ENCODE results near the gene ERAP2.
"Not testable (repeated sequence)": the region's sequence is repeated elsewhere in the genome, so short reads cannot be mapped to it uniquely, and the experiment has no call there.

The ERAP2 gene, protein sequence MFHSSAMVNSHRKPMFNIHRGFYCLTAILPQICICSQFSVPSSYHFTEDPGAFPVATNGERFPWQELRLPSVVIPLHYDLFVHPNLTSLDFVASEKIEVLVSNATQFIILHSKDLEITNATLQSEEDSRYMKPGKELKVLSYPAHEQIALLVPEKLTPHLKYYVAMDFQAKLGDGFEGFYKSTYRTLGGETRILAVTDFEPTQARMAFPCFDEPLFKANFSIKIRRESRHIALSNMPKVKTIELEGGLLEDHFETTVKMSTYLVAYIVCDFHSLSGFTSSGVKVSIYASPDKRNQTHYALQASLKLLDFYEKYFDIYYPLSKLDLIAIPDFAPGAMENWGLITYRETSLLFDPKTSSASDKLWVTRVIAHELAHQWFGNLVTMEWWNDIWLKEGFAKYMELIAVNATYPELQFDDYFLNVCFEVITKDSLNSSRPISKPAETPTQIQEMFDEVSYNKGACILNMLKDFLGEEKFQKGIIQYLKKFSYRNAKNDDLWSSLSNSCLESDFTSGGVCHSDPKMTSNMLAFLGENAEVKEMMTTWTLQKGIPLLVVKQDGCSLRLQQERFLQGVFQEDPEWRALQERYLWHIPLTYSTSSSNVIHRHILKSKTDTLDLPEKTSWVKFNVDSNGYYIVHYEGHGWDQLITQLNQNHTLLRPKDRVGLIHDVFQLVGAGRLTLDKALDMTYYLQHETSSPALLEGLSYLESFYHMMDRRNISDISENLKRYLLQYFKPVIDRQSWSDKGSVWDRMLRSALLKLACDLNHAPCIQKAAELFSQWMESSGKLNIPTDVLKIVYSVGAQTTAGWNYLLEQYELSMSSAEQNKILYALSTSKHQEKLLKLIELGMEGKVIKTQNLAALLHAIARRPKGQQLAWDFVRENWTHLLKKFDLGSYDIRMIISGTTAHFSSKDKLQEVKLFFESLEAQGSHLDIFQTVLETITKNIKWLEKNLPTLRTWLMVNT

DNA sequence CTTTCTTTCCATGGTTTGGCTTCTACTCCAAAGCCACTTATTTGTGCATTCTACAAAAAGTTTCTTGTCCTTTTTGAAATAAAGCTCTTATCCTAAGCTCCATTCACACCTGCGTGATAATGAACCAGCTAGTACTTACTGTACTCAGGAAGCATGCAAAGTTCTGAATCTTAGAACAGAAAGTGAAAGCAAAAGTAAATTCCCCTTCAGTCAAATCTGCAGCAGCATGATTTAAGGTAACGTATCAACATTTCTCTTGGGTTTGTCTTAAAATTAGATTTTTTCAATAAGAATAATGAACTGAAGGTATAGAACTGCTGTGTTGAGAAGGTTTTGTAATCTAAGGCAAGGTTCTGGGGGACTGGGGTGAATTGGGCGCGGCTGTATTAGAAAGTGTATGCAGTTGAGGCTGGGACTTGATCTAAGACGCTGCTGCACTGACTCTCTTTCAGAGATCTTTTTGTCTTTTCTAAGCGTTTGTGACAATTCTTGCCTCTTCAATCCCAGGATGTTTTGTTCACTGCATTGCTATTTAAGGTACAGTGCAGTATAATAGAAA is at the start of gene ERAP2:
Gene ERAP2 (plus strand): TSS at position 209 of the 559 bp plus-strand sequence. CDS start 3,186 bp downstream, outside the sequence.
- DNase-seq (ENCODE audit: low spot score) = peak; percentile 68

DNA sequence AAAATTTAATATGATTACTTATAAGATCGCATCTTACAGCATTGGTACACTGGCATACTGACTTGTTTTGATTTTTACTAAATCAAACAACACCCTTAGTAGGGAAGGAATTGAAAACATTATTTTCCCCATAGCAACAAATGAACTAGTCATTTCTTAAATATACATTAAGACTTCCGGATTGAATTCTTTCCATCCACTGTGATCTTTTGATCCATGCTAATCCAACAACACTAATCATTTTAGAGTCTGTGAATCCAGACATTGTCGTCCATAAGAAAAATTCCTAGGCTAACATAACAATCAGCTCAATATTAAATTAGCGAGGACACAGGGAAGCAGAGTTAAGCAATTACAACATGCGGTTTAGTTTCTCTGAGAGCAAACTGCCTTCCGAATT is 47.0 kb upstream of the ERAP2 start:
- no peak for DNase-seq (ENCODE audit: low spot score)

DNA sequence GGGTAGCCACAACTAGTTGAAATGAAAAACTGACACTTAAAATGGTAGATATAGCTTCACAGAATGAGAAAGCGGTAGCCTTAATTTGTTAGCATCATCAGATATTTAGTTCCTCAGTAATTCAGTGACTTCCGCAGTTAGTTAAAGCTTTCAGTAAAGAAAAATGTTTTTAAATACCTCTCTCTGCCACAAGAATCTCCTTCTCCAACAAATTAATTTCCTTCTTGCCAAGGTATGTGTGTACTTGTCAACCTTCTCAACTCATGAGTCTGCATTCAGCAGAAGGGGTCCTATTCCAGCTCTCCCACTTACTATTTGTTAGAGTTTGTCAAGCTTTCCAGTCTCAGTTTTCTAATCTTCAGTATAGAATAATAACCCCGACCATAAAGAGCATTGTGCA is 42.3 kb upstream of the ERAP2 start:
- DNase-seq (ENCODE audit: low spot score) = no peak

DNA sequence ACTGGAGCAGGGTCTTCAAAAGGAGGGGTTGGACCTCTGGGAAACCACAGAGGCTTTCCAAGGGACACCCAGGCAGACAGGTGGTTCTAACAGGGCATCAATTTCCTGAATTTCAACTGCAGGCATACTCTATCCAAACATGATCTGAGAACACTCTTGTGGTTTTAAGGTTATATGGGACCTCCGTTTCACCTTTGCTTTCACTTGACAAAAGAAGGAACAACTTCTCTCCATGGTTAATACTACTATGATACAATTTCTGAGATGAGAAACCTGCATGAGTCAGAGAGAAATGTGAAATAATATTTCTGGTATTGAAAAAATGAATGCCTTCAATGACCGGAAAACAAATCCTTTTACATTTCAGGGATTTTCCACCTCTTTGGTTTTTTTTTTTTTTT is 40.5 kb upstream of the ERAP2 start:
- no peak for DNase-seq (ENCODE audit: low spot score)

DNA sequence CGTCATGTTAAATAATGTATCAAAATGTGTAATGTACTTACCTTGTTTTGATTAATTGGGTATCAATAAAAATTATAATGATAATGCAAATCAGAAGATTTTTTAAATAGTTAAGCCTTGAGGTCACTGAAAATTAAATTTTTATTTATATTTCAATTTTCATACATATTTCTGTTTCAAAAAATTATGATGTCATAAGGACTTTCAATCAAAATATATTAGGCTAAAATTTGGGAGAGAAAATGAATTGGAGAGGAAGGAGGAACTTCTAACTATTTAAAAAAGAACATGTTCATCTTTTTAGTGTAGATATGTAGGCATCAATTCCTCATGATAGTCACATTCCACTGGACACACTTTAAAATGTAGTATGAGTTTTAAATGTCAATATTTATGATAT is 39.5 kb upstream of the ERAP2 start:
- DNase-seq (ENCODE audit: low spot score) = no peak

DNA sequence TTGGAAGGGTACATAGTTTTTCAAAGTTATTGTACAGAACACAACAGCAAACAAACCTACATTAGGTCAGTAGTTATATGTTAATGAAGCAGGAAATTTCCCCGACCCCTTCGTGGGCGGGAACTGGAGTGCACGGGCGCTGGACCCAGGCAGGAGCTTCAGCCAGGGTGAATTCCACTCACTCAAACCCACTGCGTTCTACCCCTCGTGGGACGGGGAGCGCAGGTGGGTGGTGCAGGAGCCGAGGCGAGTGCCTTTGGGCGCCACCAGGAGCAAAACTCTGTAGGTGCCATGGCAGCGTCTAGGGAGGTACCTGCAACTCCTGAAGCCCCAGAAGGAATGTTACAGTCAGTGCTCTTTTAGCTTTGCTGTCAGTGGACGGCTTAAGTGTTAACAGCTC is 39.0 kb upstream of the ERAP2 start:
- DNase-seq (ENCODE audit: low spot score) = no peak

DNA sequence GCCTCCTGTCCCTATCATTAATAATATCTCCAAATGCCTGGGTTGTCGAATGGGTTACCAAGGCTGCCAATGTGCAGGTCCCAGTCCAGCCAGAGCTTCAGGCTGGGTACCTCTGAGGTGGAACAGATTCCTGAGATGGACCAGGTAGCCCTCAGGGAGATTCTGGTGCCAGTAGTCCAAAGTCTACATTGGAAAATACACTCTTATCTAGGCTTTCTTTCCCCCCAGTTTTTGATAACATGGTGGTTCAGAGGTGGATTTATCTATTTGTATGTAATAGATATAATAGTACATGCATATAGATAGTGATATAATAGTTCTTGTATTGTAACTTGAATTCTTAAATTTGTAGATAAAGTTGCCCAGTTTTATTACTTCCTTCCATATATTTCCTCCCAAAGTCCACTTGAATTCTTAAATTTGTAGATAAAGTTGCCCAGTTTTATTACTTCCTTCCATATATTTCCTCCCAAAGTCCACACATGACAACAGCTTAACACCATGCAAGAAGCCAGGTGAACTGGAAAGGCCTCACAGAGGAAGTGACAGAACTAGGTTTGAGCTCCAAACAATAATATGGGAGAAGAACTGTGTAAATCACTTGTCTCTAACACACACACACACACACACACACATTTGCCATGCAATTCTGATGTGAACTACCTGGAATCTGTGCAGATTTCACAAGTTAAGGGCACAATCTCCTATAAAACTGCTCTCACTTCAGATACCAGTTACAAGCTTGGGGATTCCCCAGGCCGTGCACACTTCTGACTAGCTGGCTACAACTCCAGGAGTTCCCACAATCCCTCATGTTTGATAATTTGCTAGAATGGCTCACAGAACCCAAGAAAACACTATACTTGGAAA is 37.9 kb upstream of the ERAP2 start:
- DNase-seq (ENCODE audit: low spot score) = no peak

DNA sequence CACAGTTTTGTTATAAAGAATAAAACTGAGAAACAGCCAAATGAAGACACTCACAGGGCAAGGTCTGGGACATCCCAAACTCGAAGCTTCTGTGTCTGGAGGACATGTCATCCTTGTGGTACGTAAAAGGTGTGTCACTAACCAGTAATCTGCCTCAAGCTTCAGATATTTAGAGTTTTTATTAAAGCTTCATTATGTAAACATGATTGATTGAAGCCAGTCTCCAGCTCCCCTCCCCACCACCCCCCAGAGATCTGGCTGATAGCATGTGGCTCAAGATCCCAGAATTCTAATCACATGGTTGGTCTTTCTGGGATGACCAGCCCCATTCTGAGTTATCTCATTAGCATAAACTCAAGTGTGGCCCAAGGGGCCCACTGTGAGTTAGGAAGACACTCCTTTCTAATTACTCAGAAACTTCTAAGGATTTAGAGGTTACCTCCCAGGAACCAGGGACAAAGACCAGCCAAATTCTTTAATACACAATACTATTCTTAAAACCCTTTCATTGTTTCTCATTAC is 37.2 kb upstream of the ERAP2 start:
- DNase-seq (ENCODE audit: low spot score) = no peak

DNA sequence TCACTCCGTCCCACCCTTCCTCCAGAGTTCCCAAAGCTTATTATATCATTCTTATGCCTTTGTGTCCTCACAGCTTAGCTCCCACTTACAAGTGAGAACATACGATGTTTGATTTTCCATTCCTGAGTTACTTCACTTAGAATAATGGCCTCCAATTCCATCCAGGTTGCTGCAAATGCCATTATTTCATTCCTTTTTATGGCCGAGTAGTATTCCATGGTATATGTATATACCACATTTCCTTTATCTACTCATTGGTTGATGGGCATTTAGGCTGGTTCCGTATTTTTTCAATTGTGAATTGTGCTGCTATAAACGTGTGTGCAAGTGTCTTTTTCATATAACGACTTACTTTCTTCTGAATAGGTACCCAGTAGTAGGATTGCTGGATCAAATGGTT is 34.4 kb upstream of the ERAP2 start:
- DNase-seq (ENCODE audit: low spot score) = not testable (repeated sequence)

DNA sequence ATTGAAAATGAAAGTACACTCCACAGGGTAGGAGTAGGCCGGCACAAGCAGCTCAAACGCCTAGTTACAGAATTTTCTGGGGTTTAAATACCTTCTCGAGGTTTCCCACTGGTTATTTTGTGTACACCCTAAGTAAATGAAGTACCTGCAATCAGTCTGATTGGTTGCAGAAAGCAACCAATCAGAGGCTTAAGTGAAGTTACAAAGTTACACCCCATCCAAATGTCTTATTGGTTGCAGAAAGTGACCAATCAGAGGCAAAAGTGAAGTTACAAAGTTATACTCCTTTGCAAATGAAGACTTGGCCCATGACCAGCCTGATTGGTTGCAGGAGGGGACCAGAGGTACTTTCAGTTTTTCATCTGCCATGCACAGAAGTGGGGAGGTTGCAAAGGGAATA is 33.2 kb upstream of the ERAP2 start:
- DNase-seq (ENCODE audit: low spot score) = no peak

DNA sequence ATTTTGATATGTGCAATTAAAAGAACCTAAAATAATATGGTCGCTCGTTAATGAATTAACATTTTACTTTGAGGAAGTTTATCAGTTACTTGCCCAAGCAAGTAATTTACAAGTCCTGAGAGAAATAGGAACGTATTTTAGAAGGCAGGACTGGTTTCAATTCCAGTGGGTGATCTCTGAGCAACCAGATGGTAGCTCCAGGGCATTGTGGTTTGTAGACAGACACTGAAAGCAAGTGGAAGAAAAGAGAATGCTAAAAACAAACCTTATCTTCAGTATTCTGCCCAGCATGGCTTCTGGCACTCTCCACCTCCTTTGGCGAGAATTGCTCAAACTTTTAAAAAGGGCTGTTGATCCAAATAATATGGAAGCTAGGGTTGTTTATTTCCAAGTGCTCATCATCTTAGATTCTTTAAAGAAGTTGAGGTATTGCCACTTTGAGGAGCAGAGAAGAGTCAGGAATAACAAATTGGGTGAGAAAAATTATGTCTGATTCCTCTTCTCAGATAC is 31.8 kb upstream of the ERAP2 start:
- no peak for DNase-seq (ENCODE audit: low spot score)

DNA sequence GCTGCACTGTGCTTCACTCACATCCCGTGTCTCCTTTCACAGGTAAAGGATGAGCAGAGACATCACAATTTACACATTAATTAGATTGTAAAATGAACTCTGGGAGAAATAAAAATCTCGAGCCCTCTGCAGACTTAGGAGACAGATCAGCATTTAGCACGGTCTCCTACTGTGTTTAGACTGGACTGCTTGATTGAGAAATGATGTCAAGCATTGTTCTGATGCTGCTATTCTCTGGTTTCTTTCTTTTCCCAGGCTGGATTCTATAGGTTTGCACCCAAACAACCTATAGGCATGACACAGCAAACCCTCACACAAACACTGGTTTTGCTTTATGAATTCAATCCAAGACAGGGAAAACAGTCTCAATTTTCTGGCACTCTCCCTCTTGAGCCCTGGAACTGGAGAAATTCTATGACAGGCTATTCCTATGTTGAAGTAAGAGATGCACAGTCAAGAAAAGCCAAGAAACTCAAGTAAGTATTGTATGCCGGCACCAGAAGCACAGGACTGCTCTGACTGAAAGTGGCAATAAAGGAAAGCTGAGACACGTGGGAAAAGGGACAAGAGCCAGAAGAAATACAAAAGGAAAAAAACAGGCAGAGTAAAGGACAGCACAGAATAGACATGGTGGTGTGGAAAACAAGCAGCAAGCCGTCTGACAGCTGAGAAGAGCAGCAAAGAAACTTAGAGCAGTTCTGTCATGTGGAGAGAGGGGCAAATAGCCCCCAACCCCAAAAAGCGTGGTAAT is 24.8 kb upstream of the ERAP2 start:
- no peak for DNase-seq (ENCODE audit: low spot score)

DNA sequence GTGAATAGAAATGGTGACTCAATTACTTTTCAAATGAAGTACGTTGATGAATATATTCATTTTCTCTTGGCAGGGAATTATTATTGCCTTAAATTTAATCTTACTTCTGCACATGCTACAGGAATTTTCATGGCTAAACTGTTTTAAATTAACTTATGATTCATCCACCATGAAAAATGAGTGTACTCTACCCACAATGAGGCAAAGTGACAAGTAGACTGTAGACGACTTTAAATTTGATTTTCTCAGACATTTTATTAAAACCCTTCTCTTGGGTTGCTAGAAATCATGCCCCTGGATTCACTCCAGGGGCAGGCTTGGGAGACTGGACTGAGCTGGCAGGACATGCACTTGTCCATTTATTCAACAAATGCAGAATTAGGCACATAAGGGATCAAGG is 23.5 kb upstream of the ERAP2 start:
- no peak for DNase-seq (ENCODE audit: low spot score)

DNA sequence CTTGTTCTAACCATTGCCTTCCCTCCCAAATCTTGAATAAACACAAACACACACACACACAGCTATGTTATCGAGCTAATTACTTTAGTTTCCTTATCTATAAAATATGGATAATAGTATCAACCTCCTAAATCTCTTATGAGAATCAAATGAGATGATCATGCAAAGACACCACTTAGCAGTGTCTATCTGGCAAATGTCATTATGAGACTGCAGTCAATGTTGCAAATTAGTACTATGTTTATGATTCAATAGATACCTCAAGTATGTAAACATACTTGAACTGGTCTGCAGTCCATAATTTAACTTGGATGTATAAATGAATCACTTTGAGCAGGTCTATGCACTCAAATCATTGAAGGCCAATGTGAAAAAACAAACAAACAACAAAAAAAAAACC is 22.2 kb upstream of the ERAP2 start:
- no peak for DNase-seq (ENCODE audit: low spot score)

DNA sequence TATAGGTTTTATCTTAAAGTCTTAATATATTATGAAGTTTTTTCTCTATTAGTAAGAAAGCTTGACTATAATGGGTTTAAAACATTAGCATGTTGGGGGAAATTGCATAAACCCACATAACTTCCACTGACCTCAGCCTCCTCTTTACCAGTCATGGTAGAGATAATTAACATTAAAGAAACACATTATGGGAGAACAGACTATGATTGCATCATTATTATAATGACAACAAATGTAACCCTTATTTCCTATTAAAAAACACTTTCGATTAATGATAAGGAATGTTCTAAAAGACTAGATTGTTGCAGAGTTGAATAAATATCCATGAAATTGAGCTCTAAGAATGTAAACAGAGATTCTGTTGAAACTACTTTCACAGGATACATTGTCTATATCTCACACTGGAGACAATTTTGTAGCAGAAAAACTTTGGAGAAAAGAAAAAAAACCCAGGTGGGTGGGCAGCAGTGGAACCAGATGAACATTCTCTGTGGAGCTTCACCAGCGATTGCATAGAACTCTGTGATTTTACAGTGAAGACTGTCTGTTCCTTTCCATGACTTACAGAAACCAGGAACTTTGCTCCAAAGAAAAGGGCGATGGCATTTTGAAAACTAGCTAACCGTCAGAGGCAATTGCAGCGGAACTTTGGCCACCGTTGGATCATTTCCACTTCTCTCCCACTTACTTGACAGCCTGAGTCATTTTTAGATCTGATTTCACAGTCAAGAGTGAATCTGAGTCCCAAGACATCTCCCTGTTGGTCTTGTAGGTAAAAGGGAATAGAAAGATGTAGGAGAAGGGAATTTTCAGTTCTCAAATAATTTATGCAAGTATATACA is 21.0 kb upstream of the ERAP2 start:
- no peak for DNase-seq (ENCODE audit: low spot score)

DNA sequence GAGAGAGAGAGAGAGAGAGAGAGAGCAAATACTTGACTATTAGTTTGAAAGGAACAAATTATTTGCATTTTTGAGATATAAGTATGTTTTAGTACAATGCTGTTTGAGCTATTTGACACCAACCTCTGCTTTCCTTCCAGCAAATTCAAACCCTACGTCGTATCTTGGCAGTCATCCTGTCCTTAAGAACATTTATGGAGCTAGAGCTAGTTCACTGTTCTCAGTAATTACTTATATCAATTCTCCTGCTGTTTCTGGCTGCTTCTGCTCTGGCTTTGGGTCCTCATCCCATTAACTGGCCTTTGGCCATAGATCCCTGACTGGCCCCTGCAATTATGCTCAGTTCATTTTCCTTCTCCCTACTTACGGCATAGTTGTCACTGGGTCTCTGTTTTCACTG is 19.9 kb upstream of the ERAP2 start:
- no peak for DNase-seq (ENCODE audit: low spot score)

DNA sequence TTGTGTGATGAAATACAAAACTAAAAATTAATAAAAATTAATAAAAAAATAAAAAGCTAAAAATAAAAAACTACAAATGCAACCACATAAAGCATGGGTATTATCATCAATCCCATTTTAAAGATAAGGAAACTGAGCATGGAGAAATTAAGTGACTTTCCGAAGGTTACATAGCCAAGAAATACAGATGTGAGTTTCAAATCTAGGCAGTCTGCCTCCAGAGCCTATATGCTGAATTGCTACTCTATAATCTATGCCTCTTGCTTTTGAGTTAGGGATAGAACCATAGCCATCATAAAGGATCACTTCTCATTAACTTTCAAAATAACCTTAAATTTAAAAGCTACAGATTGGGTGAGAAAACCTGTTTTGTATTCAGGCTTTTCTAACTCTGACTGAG is 18.8 kb upstream of the ERAP2 start:
- DNase-seq (ENCODE audit: low spot score) = no peak

DNA sequence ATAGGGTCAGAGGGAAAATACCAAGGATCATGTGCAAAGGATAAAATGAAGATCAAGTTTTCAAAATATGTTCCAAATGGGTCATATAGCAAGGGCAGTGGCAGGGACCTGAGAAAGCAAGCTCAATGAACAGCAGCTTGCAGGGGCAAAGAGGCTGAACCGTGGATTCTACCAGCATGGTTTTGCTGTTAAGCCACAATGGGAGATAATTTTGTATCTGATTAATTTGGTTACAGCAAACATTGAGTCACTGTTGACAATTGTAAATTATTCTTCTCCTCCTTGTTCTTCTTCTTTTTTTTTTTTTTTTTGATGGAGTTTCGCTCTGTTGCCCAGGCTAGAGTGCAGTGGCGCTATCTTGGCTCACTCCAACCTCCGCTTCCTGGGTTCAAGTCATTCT is 18.4 kb upstream of the ERAP2 start:
- no peak for DNase-seq (ENCODE audit: low spot score)

DNA sequence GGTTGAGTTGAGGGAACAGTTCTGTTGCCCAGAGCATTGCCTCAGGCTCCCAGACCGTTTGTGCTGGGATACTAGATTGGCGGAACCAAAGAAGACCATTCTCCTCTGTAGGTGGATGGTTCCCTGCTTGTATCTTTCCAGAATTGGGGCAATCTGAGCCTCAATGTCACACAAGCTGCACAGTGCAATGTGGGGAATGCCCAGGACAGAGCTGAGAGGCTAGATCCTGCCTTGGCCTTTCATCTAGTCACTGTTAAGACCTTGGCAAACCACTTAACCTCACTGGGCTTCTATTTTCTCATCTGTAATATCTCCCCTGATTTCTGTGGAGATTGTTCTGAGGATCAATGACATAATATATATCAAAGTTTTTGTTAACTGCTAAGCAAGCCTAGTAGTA is 16.9 kb upstream of the ERAP2 start:
- no peak for DNase-seq (ENCODE audit: low spot score)

DNA sequence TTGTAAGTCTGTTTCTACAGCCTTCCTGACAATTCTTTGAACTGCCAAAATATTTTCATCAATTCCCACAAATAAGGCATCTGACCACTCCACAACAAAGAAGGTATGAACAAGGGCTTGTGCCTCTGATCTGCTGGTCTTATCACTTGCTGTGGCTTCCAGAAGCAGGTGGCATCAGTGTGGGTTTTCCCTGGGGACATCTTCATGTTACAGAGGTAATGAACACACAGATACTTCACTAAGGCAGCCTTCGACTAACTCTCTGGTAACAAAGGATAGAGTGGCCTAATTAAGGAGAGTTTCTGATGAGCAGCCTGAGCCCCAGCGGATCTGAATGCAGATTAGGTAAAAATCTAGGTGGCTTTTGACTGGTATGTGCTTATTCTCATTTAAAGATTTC is 15.2 kb upstream of the ERAP2 start:
- DNase-seq (ENCODE audit: low spot score) = no peak
